OCI-LY7 (cell line): ENCODE data around the gene CDCA5. TPM values are rescaled to one million over a fixed set of nuclear protein-coding genes. Genes with fewer than 3 reads are reported as not detected.

ENCODE experiments used
- BruUV-seq: library from RNA; stranded (reverse); fragments of 400-500 nt; replicated peaks from 2 replicates; lab custom pipeline; 2021; lab: Mats Ljungman, UMichigan
- CTCF ChIA-PET: fragments of 300-600 bp; sonication (Branson Sonifier 250); formaldehyde crosslinking; loops from one replicate; lab custom pipeline; 2022; ENCODE audit warnings: antibody characterized with exemption; ENCODE audit not compliant: unreplicated experiment; lab: Charles Lee
- POLR2A ChIA-PET: fragments of 300-600 bp; sonication (Branson Sonifier 250); formaldehyde crosslinking; loops from one replicate; lab custom pipeline; 2022; ENCODE audit warnings: antibody characterized with exemption; lab: Charles Lee
- DNase-seq: peaks from one replicate; pipeline ENCODE4 v3.0.0-alpha.2; 2015; ENCODE audit warnings: low spot score
- H2AFZ ChIP-seq: fragments of 200-600 bp; sonication (generic), shearing (Covaris generic); 2 replicates; pipeline ENCODE4 v1.6.1; 2014; ENCODE audit warnings: mild to moderate bottlenecking, antibody characterized with exemption, low read length, moderate library complexity
- H3K27ac ChIP-seq: fragments of 200-600 bp; sonication (generic); 2 replicates; pipeline ENCODE4 v1.5.1; 2014; ENCODE audit warnings: mixed run types, low read depth, mild to moderate bottlenecking, moderate library complexity, low read length, inconsistent platforms; ENCODE audit not compliant: poor library complexity, severe bottlenecking
- H3K36me3 ChIP-seq: fragments of 200-600 bp; sonication (generic); 2 replicates; pipeline ENCODE4 v1.6.1; 2014; ENCODE audit warnings: mild to moderate bottlenecking, antibody characterized with exemption, low read length, moderate library complexity, mixed read lengths; ENCODE audit not compliant: insufficient read depth
- H3K4me1 ChIP-seq: fragments of 200-600 bp; sonication (generic); 2 replicates; pipeline ENCODE4 v1.5.1; 2014; ENCODE audit warnings: mild to moderate bottlenecking, low read length; ENCODE audit not compliant: insufficient read depth, poor library complexity, severe bottlenecking
- H3K4me2 ChIP-seq: fragments of 200-600 bp; sonication (generic); 2 replicates; pipeline ENCODE4 v1.6.1; 2014; ENCODE audit warnings: mild to moderate bottlenecking, low read length
- H3K4me3 ChIP-seq: fragments of 200-600 bp; sonication (generic); 2 replicates; pipeline ENCODE4 v1.5.1; 2014; ENCODE audit warnings: mild to moderate bottlenecking, low read depth, low read length; ENCODE audit not compliant: poor library complexity, severe bottlenecking
- H3K79me2 ChIP-seq: fragments of 200-600 bp; sonication (generic); 2 replicates; pipeline ENCODE4 v1.6.1; 2016; ENCODE audit warnings: low read depth, mild to moderate bottlenecking, low read length, moderate library complexity, mixed read lengths; ENCODE audit not compliant: insufficient read depth
- H3K9me2 ChIP-seq: fragments of 200-600 bp; sonication (generic); 2 replicates; pipeline ENCODE4 v1.6.1; 2016; ENCODE audit warnings: mild to moderate bottlenecking, low read length, mixed read lengths; ENCODE audit not compliant: insufficient read depth
- H3K9me3 ChIP-seq: fragments of 200-600 bp; sonication (generic); 2 replicates; pipeline ENCODE4 v1.6.1; 2014; ENCODE audit warnings: mild to moderate bottlenecking, mixed run types, low read length, mixed read lengths
- H4K20me1 ChIP-seq: fragments of 200-600 bp; sonication (generic); 2 replicates; pipeline ENCODE4 v1.6.1; 2014; ENCODE audit warnings: mild to moderate bottlenecking, antibody characterized with exemption, low read length, moderate library complexity, mixed read lengths; ENCODE audit not compliant: insufficient read depth
- CTCF ChIP-seq: fragments of 200-600 bp; sonication (generic); conservative IDR thresholded peaks from 2 replicates; pipeline ENCODE4 v1.5.1; 2014; ENCODE audit warnings: mild to moderate bottlenecking, antibody characterized with exemption, low read length, moderate library complexity, mixed read lengths
- EZH2phosphoT487 ChIP-seq: fragments of 200-600 bp; sonication (generic); IDR thresholded peaks from 2 replicates; pipeline ENCODE4 v1.6.1; 2018; ENCODE audit warnings: low read depth, borderline replicate concordance, mild to moderate bottlenecking, mixed run types, antibody characterized with exemption, low read length, moderate library complexity, mixed read lengths
- intact Hi-C: fragments of 100-400 bp; cut with micrococcal nuclease; formaldehyde crosslinking; loops from one replicate; pipeline ENCODE4 v1.10.0; 2022; ENCODE audit not compliant: unreplicated experiment
- total RNA-seq, 2 experiments: library from RNA; depleted of rRNA in 1 of 2; stranded (reverse); fragments of >200 nt in 1 of 2; shearing (Covaris generic) in 1 of 2; gene quantifications; 2 replicates each; pipeline ENCODE4 v1.2.3, GENCODE V29; 2014 to 2022

Gene CDCA5
- total RNA-seq, 2 experiments from 2014 or later: 135 to 151 TPM

GRCh38 chr11:65131417-65131776 is 47.6 kb upstream of the CDCA5 start:
- no peak for TF ChIP-seq EZH2phosphoT487
- H3K36me3 ChIP-seq: peaks cover 76% of the 10 kb centered on the region
- ChIA-PET CTCF (interaction anchor here (0.5 to 0.9 kb wide), 2 partner anchors 282 to 416 kb away, joined by 3 to 5 read pairs; no protein-coding TSS in a partner anchor), POLR2A (interaction anchor here (1.0 to 6.1 kb wide), 9 partner anchors 10 to 51 kb away, joined by 3 to 47 read pairs (median 5); partner anchors contain the start of genes CAPN1, FAU, MRPL49 and TM7SF2)
- no peaks in the 10 kb centered on the region for H3K9me2 ChIP-seq
- peaks cover 56% of the 10 kb centered on the region for H3K79me2 ChIP-seq
- intact Hi-C loops: loop anchor here (5.0 kb wide), 2 partner anchors 36 to 279 kb away; no protein-coding TSS in a partner anchor
- H3K4me1 ChIP-seq: peaks cover 55% of the 10 kb centered on the region
- H3K4me3 ChIP-seq: peak overlapping the region; percentile 98
- no peak overlapping the region for H2AFZ ChIP-seq
- no peaks in the 10 kb centered on the region for H4K20me1 ChIP-seq
- H3K4me2 ChIP-seq: peak overlapping the region; percentile 99
- H3K9me3 ChIP-seq: no peaks in the 10 kb centered on the region
- peak overlapping the region; percentile 98 for H3K27ac ChIP-seq
- DNase-seq: no peak
- no TSS peak for BruUV-seq

DNA sequence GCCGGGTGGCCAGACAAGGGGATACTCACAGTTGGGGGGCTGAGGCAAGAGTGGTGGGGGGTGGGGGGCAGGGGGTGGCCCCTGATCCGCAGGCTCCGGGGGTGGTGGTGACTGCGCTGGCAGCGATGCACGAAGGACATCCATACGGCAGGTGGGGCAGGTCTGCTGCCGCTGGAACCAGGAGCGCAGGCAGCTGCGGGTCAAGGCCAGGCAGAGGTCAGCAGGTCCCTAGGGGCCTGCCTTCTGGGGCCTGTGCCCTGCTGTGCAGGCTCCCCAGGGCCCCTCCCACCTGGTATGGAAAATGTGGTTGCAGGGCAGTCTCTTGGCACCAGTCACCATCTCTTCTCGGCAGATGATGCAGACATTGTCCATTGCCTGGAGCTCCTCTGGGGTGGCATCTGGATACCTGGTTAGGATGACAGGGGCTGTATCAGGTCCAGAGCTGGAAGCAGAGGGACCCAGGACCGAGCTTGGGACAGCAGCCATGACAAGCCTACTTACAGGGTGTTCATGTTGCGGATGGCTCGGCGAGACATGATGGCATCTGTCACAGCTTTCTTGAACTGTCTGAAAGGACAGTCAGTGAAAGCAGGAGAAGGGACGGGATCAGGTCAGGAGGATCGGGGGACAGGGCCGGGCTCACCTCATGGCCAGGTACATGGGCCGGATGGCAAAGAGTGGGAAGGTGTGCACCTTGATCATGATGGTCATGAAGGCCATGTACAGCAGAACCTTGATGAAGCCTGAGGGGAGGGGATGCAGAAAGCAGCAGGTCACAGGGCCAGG is 47.0 kb upstream of the CDCA5 start:
- no peaks in the 10 kb centered on the region for H3K9me2 ChIP-seq
- peak overlapping the region; percentile 98 for H3K27ac ChIP-seq
- intact Hi-C loops: loop anchor here (5.0 kb wide), 2 partner anchors 36 to 279 kb away; no protein-coding TSS in a partner anchor
- DNase-seq: peak; percentile 73
- H4K20me1 ChIP-seq: no peaks in the 10 kb centered on the region
- no TSS peak for BruUV-seq
- H3K9me3 ChIP-seq: no peaks in the 10 kb centered on the region
- TF ChIP-seq CTCF: no peak
- no peak for TF ChIP-seq EZH2phosphoT487
- peaks cover 55% of the 10 kb centered on the region for H3K79me2 ChIP-seq
- H2AFZ ChIP-seq: no peak overlapping the region
- POLR2A ChIA-PET: interaction anchor here (0.6 to 6.1 kb wide), 10 partner anchors 9 to 134 kb away, joined by 3 to 47 read pairs (median 5); partner anchors contain the start of genes CAPN1, FAU, MRPL49 and TM7SF2
- H3K4me1 ChIP-seq: peaks cover 49% of the 10 kb centered on the region
- peak overlapping the region; percentile 98 for H3K4me3 ChIP-seq
- H3K4me2 ChIP-seq: peak overlapping the region; percentile 99
- H3K36me3 ChIP-seq: peaks cover 82% of the 10 kb centered on the region
- CTCF ChIA-PET: interaction anchor here (0.5 kb wide), 1 partner anchor 417 kb away, joined by 3 read pairs; no protein-coding TSS in a partner anchor

- no peaks in the 10 kb centered on the region for H3K9me2 ChIP-seq
- TF ChIP-seq EZH2phosphoT487 (no peak), CTCF (peak; percentile 72)
- peak; percentile 75 for DNase-seq
- H3K4me3 ChIP-seq: peak overlapping the region; percentile 98
- BruUV-seq: no TSS peak
- ChIA-PET CTCF (no interaction called here), POLR2A (interaction anchor here (0.6 to 1.7 kb wide), 2 partner anchors 13 to 135 kb away, joined by 3 to 4 read pairs; no protein-coding TSS in a partner anchor)
- peaks cover 91% of the 10 kb centered on the region for H3K36me3 ChIP-seq
- H3K4me2 ChIP-seq: peak overlapping the region; percentile 99
- H3K79me2 ChIP-seq: peaks cover 52% of the 10 kb centered on the region
- no peak overlapping the region for H2AFZ ChIP-seq
- H4K20me1 ChIP-seq: no peaks in the 10 kb centered on the region
- H3K4me1 ChIP-seq: peaks cover 43% of the 10 kb centered on the region
- intact Hi-C loops: loop anchor here (5.0 kb wide), 2 partner anchors 37 to 278 kb away; no protein-coding TSS in a partner anchor
- no peaks in the 10 kb centered on the region for H3K9me3 ChIP-seq
- H3K27ac ChIP-seq: peak overlapping the region; percentile 98
Measured at GRCh38 chr11:65129649-65130441, 46.0 kb upstream of the CDCA5 start.
